Cardiac fibroblast (primary cell): Measurements from ENCODE around the gene TMEM222.

Source experiments
- DNase-seq, 2 donors: peaks; one replicate each; pipeline versions ENCODE4 v3.0.0 to v3.0.0-alpha.2; 2010; ENCODE audit warnings: low read depth in 2 of 2
- H3K4me3 ChIP-seq, 2 donors: replicated peaks in 1 of 2; 1 replicate in 1 of 2; 2 replicates in 1 of 2; pipeline ENCODE4 v1.5.1; 2011; ENCODE audit warnings: low read depth in 2 of 2, low read length in 2 of 2, mild to moderate bottlenecking in 2 of 2, moderate library complexity in 1 of 2
- CTCF ChIP-seq: IDR thresholded peaks from one replicate; pipeline ENCODE4 v1.5.1; 2011; ENCODE audit warnings: low read depth, mild to moderate bottlenecking, low read length, inconsistent platforms

Gene TMEM222

GRCh38 chr1:27290581-27290980, 31.4 kb upstream of the TMEM222 start:
- no peak for DNase-seq
- no peak for TF ChIP-seq CTCF
- no peak overlapping the region for H3K4me3 ChIP-seq

GRCh38 chr1:27292106-27292505, 29.9 kb upstream of the TMEM222 start:
- no peak for TF ChIP-seq CTCF
- H3K4me3 ChIP-seq, result no peak overlapping the region
- DNase-seq, result peak in 1 of 2 donors; percentile 54

GRCh38 chr1:27293915-27294314, 28.0 kb upstream of the TMEM222 start:
- no peak for DNase-seq
- TF ChIP-seq CTCF, result no peak
- no peak overlapping the region for H3K4me3 ChIP-seq

- no peak overlapping the region for H3K4me3 ChIP-seq
- TF ChIP-seq CTCF, result peak; percentile 73
- peak; percentile 65 to 72 for DNase-seq
Measured at GRCh38 chr1:27296773-27297291, 25.1 kb upstream of the TMEM222 start.

- no peak for TF ChIP-seq CTCF
- no peak overlapping the region for H3K4me3 ChIP-seq
- DNase-seq, result no peak
Measured at GRCh38 chr1:27297903-27298302, 24.1 kb upstream of the TMEM222 start.

- no peak for DNase-seq
- no peak for TF ChIP-seq CTCF
- no peak overlapping the region for H3K4me3 ChIP-seq
Measured at GRCh38 chr1:27298632-27299384, 23.2 kb upstream of the TMEM222 start.
